Nephron progenitor cell (in vitro differentiated cells): ENCODE measurements around the gene KLHL14.

Source experiments
- DNase-seq: peaks from one replicate; pipeline ENCODE4 v3.0.0; 2021
- H3K27ac Mint-ChIP-seq: 2 replicates; pipeline ENCODE4 v1.8.0; 2021; ENCODE audit warnings: mild to moderate bottlenecking, moderate library complexity, mixed read lengths
- H3K27me3 Mint-ChIP-seq: 2 replicates; pipeline ENCODE4 v1.8.0; 2021; ENCODE audit warnings: mild to moderate bottlenecking, low read depth, mixed read lengths; ENCODE audit not compliant: poor library complexity
- H3K36me3 Mint-ChIP-seq: 2 replicates; pipeline ENCODE4 v1.8.0; 2021; ENCODE audit warnings: low read depth, mixed read lengths
- H3K4me1 Mint-ChIP-seq: 2 replicates; pipeline ENCODE4 v1.8.0; 2021; ENCODE audit warnings: mixed read lengths
- H3K4me3 Mint-ChIP-seq: 2 replicates; pipeline ENCODE4 v1.8.0; 2021; ENCODE audit warnings: mild to moderate bottlenecking, moderate library complexity, mixed read lengths
- H3K9me3 Mint-ChIP-seq: 2 replicates; pipeline ENCODE4 v1.8.0; 2021; ENCODE audit warnings: mild to moderate bottlenecking, moderate library complexity, mixed read lengths
- TF ChIP-seq, protein P1 (sequence below): fragments of 200-600 bp; sonication (generic); IDR thresholded peaks from 2 replicates; pipeline ENCODE4 v1.5.0; 2021; ENCODE audit warnings: antibody characterized with exemption

Gene KLHL14

GRCh38 chr18:32734442-32734841 lies 38.4 kb downstream of the KLHL14 start:
- Mint-ChIP-seq H3K27me3 (peaks cover 6% of the 10 kb centered on the region), H3K4me1 (peaks cover 23% of the 10 kb centered on the region), H3K27ac (no peak overlapping the region), H3K4me3 (no peak overlapping the region), H3K9me3 (peaks cover 21% of the 10 kb centered on the region), H3K36me3 (peaks cover 69% of the 10 kb centered on the region)
- DNase-seq = no peak
- TF ChIP-seq, protein P1, sequence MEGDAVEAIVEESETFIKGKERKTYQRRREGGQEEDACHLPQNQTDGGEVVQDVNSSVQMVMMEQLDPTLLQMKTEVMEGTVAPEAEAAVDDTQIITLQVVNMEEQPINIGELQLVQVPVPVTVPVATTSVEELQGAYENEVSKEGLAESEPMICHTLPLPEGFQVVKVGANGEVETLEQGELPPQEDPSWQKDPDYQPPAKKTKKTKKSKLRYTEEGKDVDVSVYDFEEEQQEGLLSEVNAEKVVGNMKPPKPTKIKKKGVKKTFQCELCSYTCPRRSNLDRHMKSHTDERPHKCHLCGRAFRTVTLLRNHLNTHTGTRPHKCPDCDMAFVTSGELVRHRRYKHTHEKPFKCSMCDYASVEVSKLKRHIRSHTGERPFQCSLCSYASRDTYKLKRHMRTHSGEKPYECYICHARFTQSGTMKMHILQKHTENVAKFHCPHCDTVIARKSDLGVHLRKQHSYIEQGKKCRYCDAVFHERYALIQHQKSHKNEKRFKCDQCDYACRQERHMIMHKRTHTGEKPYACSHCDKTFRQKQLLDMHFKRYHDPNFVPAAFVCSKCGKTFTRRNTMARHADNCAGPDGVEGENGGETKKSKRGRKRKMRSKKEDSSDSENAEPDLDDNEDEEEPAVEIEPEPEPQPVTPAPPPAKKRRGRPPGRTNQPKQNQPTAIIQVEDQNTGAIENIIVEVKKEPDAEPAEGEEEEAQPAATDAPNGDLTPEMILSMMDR = no peak

DNA sequence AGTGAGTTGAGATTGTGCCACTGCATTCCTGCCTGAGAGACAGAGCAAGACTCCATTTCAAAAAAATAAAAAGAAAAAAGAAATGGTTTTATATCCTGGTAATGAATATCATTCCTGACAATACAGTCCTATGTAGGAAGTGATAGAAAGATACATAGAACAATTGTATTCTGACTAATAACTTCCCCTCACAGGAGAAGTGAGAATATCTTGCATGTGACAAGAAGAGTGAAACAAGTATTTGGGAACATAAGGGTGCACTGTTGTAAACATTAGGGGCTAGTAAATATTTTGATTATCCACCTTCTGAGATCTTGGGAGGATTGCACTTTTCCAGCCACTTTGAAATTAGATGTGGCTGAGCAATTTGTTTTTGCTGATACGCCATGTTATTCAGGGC lies 40.7 kb downstream of the KLHL14 start:
- Mint-ChIP-seq H3K36me3 (peaks cover 69% of the 10 kb centered on the region), H3K27ac (no peak overlapping the region), H3K4me3 (no peak overlapping the region), H3K9me3 (peaks cover 21% of the 10 kb centered on the region), H3K4me1 (peaks cover 22% of the 10 kb centered on the region), H3K27me3 (peaks cover 9% of the 10 kb centered on the region)
- TF ChIP-seq, protein P1 = no peak
- no peak for DNase-seq

DNA sequence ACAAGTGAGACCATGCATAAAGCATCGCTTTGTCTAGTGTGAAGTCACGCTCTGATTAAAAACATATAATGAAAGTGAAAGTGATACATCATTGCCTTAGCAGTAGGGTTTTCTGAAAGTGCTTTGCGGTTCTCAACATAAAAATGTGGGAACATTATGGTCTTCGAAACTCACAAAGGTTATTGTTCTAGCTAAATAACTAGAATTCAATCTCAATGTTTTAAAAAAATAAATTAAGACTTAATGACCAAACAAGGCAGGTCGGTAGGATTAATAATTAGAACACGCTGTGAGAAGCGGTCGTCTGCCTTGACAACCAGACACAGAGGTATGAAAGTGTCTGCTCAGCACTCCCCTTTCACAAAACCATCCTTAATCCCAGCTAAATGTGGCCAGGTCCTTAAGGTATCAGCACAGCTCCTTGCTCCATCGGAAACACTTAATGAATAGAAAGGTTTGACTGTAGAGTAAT lies 42.2 kb downstream of the KLHL14 start:
- peaks cover 9% of the 10 kb centered on the region for H3K27me3 Mint-ChIP-seq
- peaks cover 16% of the 10 kb centered on the region for H3K4me1 Mint-ChIP-seq
- no peak overlapping the region for H3K27ac Mint-ChIP-seq
- peaks cover 65% of the 10 kb centered on the region for H3K36me3 Mint-ChIP-seq
- H3K4me3 Mint-ChIP-seq = no peak overlapping the region
- TF ChIP-seq, protein P1 = no peak
- DNase-seq = no peak
- H3K9me3 Mint-ChIP-seq = peaks cover 21% of the 10 kb centered on the region

- Mint-ChIP-seq H3K4me1 (peaks cover 16% of the 10 kb centered on the region), H3K27ac (no peak overlapping the region), H3K27me3 (peaks cover 9% of the 10 kb centered on the region), H3K4me3 (no peak overlapping the region), H3K36me3 (peaks cover 64% of the 10 kb centered on the region), H3K9me3 (peaks cover 16% of the 10 kb centered on the region)
- TF ChIP-seq, protein P1 = no peak
- no peak for DNase-seq
These were observed 42.8 kb downstream of the KLHL14 start for GRCh38 chr18:32730068-32730467.

DNA sequence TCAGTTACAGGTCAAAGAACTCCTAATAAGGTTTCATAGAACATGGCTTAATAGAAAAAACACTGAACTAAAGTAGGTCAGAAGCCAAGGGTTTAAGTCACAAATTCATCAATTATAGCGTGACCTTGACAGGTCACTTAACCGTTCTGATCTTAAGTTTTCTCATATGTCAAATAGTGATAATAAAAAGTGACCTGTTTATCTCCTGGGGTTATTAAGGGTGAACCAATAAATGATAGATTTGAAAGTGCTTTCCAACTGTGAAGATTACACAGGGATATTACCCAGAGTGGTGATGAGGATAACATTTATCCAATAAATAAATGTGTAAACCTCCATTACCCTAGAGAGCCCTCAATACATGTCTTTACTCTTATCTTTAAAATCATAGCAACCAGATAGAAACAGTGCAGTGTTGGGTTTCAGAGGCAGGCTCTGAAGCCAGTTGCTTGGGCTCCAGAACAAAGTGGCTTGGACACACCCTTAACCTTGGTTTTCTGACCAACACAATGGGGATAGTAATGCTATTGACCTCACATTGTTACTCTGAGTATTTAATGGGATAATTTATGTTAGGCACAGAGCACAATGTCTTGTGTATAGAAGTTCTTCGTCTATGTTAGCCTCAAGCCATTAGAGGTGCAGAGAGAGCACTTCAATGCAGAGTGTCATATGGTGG lies 48.6 kb downstream of the KLHL14 start:
- Mint-ChIP-seq H3K9me3 (no peaks in the 10 kb centered on the region), H3K4me3 (no peak overlapping the region), H3K27me3 (peaks cover 3% of the 10 kb centered on the region), H3K36me3 (peaks cover 63% of the 10 kb centered on the region), H3K27ac (no peak overlapping the region), H3K4me1 (peaks cover 34% of the 10 kb centered on the region)
- no peak for DNase-seq
- TF ChIP-seq, protein P1 = no peak

DNA sequence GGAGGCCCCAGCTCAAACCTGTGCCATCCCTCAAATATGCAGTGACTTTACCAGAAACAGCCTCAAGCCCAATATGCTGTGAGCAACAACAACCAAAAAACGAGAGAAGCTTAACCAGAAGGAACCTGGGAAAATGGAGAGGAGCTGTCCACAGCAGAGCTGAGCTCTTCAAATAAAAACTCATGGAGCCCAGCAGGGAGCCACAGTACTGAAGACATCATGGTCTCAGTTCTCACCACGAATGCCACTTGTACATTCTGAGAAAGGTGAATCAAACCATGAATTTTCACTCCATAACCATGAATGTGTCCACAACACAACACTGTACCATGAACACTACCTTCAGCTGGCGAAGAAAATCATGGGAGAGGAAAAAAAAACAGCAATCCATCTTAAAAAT lies 50.5 kb downstream of the KLHL14 start:
- Mint-ChIP-seq H3K27me3 (no peaks in the 10 kb centered on the region), H3K27ac (no peak overlapping the region), H3K9me3 (no peaks in the 10 kb centered on the region), H3K36me3 (peaks cover 52% of the 10 kb centered on the region), H3K4me1 (peaks cover 18% of the 10 kb centered on the region), H3K4me3 (no peak overlapping the region)
- DNase-seq = no peak
- TF ChIP-seq, protein P1 = no peak
